GM19328 (cell line): Measurements from ENCODE around the gene WDR45.
A peak's percentile ranks its signal among the peaks of the same experiment; 100 is the strongest.

Source experiments
- ATAC-seq: cut with Tn5 transposase; IDR thresholded peaks from one replicate; pipeline ENCODE4 v1.9.1; 2021; ENCODE audit warnings: mild to moderate bottlenecking, moderate library complexity; ENCODE audit not compliant: unreplicated experiment

The WDR45 gene

GRCh38 chrX:49053223-49054072 lies 26.2 kb downstream of the WDR45 start:
- no peak for ATAC-seq

- ATAC-seq = no peak
Measured at GRCh38 chrX:49043987-49044281, 35.8 kb downstream of the WDR45 start.

DNA sequence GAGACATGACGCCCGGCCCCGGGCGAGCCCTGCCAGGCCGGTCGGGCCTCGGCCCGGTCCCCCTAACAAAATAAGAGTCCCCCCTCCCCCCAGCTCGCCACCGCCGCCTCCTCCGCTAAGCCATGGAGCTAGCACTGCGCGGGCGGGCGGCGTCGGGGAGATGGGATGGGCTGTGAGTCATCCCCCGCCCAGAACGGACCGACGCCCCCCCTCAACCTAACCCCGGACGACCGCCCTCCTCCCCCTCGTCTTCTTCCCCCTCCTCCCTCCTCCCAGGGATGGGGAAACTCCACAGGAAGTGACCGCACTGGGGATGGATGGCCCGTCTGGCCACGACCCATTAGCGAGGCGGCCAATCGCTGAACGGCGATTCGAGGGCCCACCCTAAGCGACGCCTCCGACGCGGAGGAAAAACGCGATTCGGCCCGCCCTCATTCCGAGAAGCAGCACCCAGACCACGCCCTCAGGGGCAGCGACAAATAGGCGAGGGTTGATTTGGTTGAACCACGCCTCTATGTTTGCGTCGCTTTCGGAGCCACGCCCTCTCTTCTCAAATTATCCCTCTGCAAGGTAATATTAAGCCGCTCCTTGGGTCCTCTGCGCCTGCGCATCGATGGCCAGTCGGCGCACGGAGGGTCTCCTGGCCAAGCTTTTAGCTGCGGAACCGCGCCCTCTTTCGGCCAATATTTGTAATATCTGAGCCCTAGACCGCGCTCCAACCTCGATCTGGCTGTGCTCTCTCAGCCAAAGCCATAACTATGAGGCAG lies 36.3 kb downstream of the WDR45 start, which contains the start of gene TFE3:
Gene TFE3 (minus strand): TSS at position 138 of the 767 bp plus-strand sequence. CDS start 131 bp downstream, at position 7.
- peak; percentile 88 for ATAC-seq

DNA sequence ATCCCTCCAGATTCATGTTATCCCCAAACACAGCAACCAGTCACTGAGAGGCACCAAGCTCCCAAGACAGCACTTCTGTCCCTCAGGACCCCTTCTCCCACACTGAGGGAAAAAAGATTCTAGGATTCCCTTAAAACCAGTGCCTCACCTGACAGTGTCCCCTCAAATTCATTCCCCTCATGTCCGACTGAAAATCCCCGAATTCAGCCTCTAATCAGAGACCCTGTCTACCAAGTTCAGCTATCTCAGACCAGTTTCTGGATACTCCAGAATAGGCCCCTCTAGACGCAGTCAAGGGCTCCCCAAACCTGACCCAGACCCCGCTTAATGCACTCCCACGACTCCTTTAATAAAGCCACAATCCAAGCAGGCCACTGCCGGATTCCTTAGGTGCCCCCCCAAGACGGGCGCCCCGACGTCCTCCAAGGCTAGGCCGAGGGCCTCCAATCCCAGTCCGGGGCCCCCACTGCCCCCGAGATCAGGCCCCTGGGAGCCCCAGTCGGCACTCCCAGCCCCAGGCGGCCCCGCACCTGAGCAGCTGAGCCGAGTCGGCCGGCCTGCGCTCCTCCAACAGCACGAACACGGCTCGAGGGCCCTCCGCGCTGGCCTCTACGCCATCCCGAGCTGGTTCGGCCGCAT lies 37.0 kb downstream of the WDR45 start:
- peak; percentile 4 for ATAC-seq

GRCh38 chrX:49041744-49042580 lies 37.7 kb downstream of the WDR45 start:
- no peak for ATAC-seq

DNA sequence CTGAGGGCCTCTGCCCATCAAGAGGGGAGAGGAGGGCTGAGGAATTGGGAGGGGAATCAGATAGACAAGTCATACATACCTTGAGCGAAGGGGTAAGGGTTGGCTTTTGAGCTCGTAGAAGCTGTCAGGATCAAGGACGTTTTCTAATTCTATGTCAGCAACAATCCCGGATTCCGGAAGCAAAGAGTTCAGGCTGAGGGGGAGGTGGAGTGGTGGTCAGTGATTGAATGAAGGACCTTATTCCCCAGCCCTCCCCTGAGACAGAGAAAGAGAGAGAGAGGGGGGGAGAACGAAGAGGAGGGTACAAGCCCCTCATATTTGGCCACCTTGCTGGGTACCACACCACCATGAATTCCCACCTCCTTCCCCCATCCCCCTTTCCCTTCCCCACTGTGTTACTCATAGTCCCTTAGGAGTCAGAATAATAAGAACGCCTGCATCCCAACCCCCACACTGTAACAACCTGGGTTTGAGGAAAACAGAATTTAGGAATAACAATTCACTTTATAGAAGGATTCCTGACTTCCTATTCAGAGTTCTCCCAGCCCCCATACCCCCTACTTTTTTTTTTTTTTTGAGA lies 39.2 kb downstream of the WDR45 start:
- ATAC-seq = no peak

DNA sequence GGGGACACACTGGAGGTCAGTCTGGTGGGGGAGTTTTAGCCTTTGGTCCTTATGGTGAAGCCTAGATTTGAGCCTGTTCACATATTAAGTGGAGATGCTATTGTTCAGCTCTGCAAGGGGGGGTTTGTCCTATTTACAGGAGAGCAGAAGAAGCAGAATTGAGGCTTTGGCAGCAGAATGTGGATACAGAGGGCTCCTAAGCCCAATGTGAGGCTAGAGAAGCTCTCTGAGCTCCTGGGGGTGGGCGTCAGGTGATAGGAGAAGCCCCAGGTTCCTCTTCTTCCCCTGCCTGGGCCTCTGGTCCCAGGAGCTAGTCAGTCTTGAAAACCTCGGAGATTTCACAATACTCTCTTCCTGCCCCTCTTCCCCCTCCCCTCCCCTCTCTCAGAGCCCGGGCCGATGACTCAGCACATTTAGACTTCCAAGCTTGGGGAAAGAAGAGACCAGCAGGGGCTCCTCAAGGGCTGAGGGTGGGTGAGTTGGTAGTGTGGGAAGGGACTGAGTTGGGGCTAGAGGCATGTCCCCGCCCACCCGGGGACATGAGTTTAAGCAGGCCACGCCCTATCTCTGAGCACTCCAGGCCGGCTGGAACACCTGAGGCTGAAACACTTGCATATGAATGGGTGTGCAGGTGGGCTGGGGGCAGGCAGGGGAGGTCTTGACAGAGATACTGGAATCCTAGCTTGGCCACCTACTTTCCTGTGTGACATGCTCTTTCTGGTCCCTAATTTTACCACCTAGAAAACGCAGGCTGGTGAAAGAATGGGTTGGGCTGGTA lies 39.9 kb downstream of the WDR45 start:
- ATAC-seq = no peak

- ATAC-seq = no peak
Measured at GRCh38 chrX:49037883-49038475, 41.7 kb downstream of the WDR45 start.

GRCh38 chrX:49030283-49030682 lies 49.4 kb downstream of the WDR45 start:
- ATAC-seq = no peak

DNA sequence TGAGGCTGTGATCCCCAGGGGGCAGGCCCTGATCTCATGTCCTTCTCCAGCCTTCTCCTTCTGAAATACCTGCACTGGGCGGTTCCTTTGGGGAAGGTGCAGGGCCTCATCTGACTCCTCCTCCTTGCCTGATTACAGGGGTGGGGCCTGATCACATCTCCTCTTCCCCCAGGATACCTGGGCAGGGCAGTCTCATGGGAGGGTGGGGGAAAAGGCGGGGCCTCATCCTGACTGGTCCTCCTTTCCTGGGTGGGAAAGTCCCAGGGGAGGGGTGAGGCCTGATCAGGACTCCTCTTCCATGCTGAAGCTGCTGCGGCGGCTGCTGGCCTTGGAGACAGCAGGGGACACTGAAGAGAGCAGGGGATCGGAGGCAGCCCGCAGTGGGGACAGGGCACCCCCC lies 49.8 kb downstream of the WDR45 start:
- ATAC-seq = no peak
